Right lung (tissue), 10 donors: Measurements from ENCODE around the gene RGS7BP. TPM values are rescaled to one million over a fixed set of nuclear protein-coding genes. Genes with fewer than 3 reads are reported as not detected.

Experiments
- DNase-seq, 2 donors: peaks; one replicate each; pipeline ENCODE4 v3.0.0-alpha.2; 2013
- long read RNA-seq, 8 donors: transcript quantifications; one replicate each; lab custom pipeline, GENCODE V29; 2026
- polyA plus RNA-seq, 5 donors: library from polyadenylated mRNA; unstranded; fragments of 120-200 nt; gene quantifications; one replicate each; pipeline versions ENCODE4 v1.2.1 to v1.2.3, GENCODE V29; 2013; ENCODE audit warnings: inconsistent platforms in 1 of 5, low replicate concordance in 1 of 5; ENCODE audit not compliant: insufficient read length in 5 of 5, insufficient read depth in 1 of 5

RGS7BP gene
- 10 to 100 TPM; 10.6 to 29.7 (median 20.8) TPM for polyA plus RNA-seq
- long read RNA-seq, donor 1, full-length matches to known transcripts: 6 of 6 reads
- long read RNA-seq, donor 1, partial matches to known transcripts: 0 of 6 reads
- long read RNA-seq, donor 1, other reads (novel, unspliced or antisense): 0 of 6 reads
- long read RNA-seq, donor 2: 0 reads
- long read RNA-seq, donor 3, full-length matches to known transcripts: 4 of 4 reads
- long read RNA-seq, donor 3, partial matches to known transcripts: 0 of 4 reads
- long read RNA-seq, donor 3, other reads (novel, unspliced or antisense): 0 of 4 reads
- long read RNA-seq, donor 4, full-length matches to known transcripts: 4 of 4 reads
- long read RNA-seq, donor 4, partial matches to known transcripts: 0 of 4 reads
- long read RNA-seq, donor 4, other reads (novel, unspliced or antisense): 0 of 4 reads
- long read RNA-seq, donor 5, full-length matches to known transcripts: 1 of 1 reads
- long read RNA-seq, donor 5, partial matches to known transcripts: 0 of 1 reads
- long read RNA-seq, donor 5, other reads (novel, unspliced or antisense): 0 of 1 reads
- long read RNA-seq, donor 6, full-length matches to known transcripts: 8 of 8 reads
- long read RNA-seq, donor 6, partial matches to known transcripts: 0 of 8 reads
- long read RNA-seq, donor 6, other reads (novel, unspliced or antisense): 0 of 8 reads
- long read RNA-seq, donor 7, full-length matches to known transcripts: 6 of 6 reads
- long read RNA-seq, donor 7, partial matches to known transcripts: 0 of 6 reads
- long read RNA-seq, donor 7, other reads (novel, unspliced or antisense): 0 of 6 reads
- long read RNA-seq, donor 8, full-length matches to known transcripts: 3 of 3 reads
- long read RNA-seq, donor 8, partial matches to known transcripts: 0 of 3 reads
- long read RNA-seq, donor 8, other reads (novel, unspliced or antisense): 0 of 3 reads

DNA sequence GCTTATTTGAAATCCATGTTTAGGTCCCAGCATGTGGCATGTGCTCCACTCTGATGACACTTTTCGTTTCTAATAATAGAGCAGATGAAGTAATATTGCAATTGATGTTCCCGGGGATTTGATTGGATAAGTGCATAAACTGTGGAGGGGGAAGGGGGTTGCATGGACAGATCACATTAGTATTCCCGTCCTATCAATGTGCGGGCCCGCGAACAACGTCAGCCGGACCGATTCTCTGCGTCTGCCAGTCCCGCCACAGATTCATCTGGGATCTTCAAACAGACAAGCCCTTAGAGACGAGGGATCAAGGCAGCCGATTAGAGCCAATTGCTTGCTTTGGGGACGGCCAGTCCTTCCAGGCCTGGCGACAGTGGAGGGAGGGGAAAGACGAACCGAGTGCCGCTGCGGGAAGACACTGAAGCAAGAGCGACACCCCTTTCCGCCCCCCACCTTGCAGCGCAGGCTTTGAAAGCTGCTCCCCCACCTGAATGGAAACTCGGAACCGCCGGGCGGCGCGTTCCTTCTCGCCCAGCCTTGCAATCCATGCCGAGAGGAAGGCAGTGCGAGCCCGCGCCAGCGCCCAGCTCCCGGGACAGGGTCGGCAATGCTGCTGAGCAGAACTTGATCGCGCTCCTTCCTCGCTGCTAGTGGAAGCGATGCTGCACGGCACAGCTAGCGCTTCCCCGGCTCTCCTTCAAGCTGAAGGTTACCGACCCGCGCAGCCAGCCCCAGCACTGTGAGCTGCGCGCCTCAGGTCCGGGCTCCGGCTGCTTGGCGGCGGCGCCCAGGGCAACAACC lies at the start of gene RGS7BP:
RGS7BP (plus strand) TSS at position 247 of the 798 bp plus-strand sequence. CDS start 610 bp downstream, outside the sequence.
- peak; percentile 68 to 71 for DNase-seq

GRCh38 chr5:64457846-64458245 lies 48.0 kb upstream of the RGS7BP start:
- DNase-seq: no peak

GRCh38 chr5:64458948-64459347 lies 46.9 kb upstream of the RGS7BP start:
- DNase-seq: no peak

GRCh38 chr5:64462391-64462790 lies 43.4 kb upstream of the RGS7BP start:
- DNase-seq: no peak

DNA sequence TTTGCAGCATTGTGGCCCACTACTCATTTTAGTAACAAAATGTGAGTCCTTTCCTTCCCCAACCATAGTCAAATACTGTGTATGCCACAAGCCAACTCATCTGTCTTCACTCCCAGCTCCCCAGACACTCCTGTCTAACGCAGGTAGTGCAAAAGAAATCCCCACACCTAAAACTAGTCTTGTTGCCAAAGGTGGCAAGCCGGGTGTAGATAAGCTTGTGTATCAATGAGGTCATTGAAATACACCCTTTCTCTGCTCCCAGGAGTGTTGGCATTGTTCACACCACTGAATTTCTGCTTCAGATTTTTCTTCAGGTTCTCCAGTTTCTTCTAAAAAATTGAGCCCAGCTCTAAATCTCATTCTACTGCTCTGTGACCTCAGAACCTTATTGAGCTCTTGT lies 19.7 kb upstream of the RGS7BP start:
- no peak for DNase-seq

- DNase-seq: no peak
These were observed 18.5 kb upstream of the RGS7BP start for GRCh38 chr5:64487283-64487682.

- no peak for DNase-seq
These were observed 16.0 kb upstream of the RGS7BP start for GRCh38 chr5:64489857-64490256.

- no peak for DNase-seq
These were observed 8.4 kb upstream of the RGS7BP start for GRCh38 chr5:64497386-64497785.

DNA sequence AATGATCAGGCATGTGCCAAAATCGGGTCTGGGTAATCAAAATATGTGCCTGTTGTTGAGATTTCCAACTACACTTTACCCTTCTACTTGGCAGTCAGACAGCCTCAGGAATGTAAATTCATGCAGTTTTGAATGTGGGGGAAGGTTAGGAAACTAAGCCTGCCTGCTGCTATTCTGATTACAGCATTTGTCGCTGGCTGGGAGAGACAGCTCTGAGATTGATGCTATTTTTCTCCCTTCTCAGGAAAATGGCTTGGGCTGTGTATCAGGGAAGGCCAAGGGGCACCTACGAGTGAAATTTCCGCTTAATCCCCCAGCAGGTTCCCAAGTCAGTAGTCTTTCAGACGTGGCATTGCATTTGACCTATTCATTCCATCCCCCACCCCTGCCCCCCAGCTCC lies 3.6 kb upstream of the RGS7BP start:
- DNase-seq: no peak

- DNase-seq: peak in 1 of 2 donors; percentile 47
These were observed 900 bp downstream of the RGS7BP start for GRCh38 chr5:64506567-64507263.

GRCh38 chr5:64507264-64507605 lies 1.4 kb downstream of the RGS7BP start:
- no peak for DNase-seq

DNA sequence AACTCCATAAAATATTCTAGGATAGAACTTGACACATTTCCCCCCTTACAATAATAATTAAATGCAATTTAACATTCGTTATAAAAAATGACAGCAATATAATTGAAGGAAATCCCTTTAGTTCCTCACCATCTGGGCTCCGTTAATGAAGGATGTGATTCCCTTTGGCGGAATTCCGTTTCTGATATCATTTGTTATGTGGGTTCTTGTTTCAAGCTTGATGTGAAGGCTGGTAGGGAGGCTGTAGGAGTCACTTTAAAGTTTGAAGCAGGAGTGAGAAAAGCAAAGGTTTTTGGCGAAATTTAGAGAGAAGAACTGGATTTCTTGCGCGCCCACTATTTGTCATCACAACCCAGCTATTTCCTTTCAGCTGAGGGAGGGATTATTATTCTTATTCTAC lies 4.0 kb downstream of the RGS7BP start:
- DNase-seq: no peak

GRCh38 chr5:64513492-64513891 lies 7.7 kb downstream of the RGS7BP start:
- DNase-seq: no peak

DNA sequence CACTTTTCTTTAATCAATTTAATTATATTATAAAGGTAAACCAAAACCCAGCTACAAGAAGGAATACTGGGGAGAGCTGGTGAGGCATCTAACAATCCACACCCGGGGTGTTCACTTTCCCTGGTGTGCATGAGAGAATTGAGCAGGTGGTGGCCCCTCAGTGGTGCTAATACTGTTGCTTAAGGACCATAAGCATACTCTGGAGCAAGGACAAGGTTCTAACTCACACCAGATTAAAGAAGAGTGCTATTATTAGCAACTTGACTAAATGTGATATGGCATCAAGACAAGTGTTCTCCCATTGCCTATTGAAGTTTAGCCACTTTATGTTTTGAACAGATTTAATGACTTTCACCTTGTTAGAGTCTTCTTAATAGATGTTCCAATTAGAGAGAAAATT lies 8.8 kb downstream of the RGS7BP start:
- no peak for DNase-seq

- DNase-seq: no peak
These were observed 10.4 kb downstream of the RGS7BP start for GRCh38 chr5:64516216-64516615.

GRCh38 chr5:64518793-64519192 lies 13.0 kb downstream of the RGS7BP start:
- no peak for DNase-seq

GRCh38 chr5:64519263-64519662 lies 13.4 kb downstream of the RGS7BP start:
- no peak for DNase-seq

GRCh38 chr5:64526734-64527439 lies 21.1 kb downstream of the RGS7BP start:
- no peak for DNase-seq

- DNase-seq: no peak
These were observed 24.3 kb downstream of the RGS7BP start for GRCh38 chr5:64530076-64530475.

GRCh38 chr5:64532212-64532611 lies 26.4 kb downstream of the RGS7BP start:
- DNase-seq: no peak

- DNase-seq: no peak
These were observed 26.8 kb downstream of the RGS7BP start for GRCh38 chr5:64532657-64533056.
